NCI-H1105 (cell line): ENCODE measurements around the gene RNASEH1.
"Not testable (repeated sequence)": the region's sequence is repeated elsewhere in the genome, so short reads cannot be mapped to it uniquely, and the experiment has no call there.

Source experiments
- DNase-seq: peaks from one replicate; lab custom pipeline; 2025; lab: John Stamatoyannopoulos, UW

Gene RNASEH1

GRCh38 chr2:3519255-3520205, 38.6 kb downstream of the RNASEH1 start, which contains the start of gene ADI1:
TSS of gene ADI1 (minus strand) at chr2:3519531. CDS start at chr2:3519487, 44 bp downstream.
- DNase-seq: peak; percentile 59

GRCh38 chr2:3518496-3519254, 39.5 kb downstream of the RNASEH1 start:
- DNase-seq: peak; percentile 93

GRCh38 chr2:3517948-3518495, 40.1 kb downstream of the RNASEH1 start:
- DNase-seq: no peak

GRCh38 chr2:3516831-3517230, 41.3 kb downstream of the RNASEH1 start:
- no peak for DNase-seq

- DNase-seq: not testable (repeated sequence)
These were observed 42.7 kb downstream of the RNASEH1 start for GRCh38 chr2:3515438-3515837.

- no peak for DNase-seq
These were observed 44.9 kb downstream of the RNASEH1 start for GRCh38 chr2:3513026-3513810.

GRCh38 chr2:3512086-3512485, 46.0 kb downstream of the RNASEH1 start:
- DNase-seq: no peak

- DNase-seq: no peak
These were observed 52.4 kb downstream of the RNASEH1 start for GRCh38 chr2:3505771-3506170.

GRCh38 chr2:3504741-3505140, 53.4 kb downstream of the RNASEH1 start:
- no peak for DNase-seq

- no peak for DNase-seq
These were observed 54.6 kb downstream of the RNASEH1 start for GRCh38 chr2:3503483-3503882.

- DNase-seq: no peak
These were observed 55.1 kb downstream of the RNASEH1 start for GRCh38 chr2:3503046-3503445.

GRCh38 chr2:3500326-3500899, 57.7 kb downstream of the RNASEH1 start:
- no peak for DNase-seq

- DNase-seq: no peak
These were observed 59.2 kb downstream of the RNASEH1 start for GRCh38 chr2:3498783-3499394.

- DNase-seq: not testable (repeated sequence)
These were observed 61.4 kb downstream of the RNASEH1 start for GRCh38 chr2:3496708-3497080.
